HG03342 (cell line): ENCODE data around the gene RBM12.

Source experiments
- ATAC-seq: cut with Tn5 transposase; IDR thresholded peaks from one replicate; pipeline ENCODE4 v1.9.1; 2021; ENCODE audit warnings: mild to moderate bottlenecking, moderate library complexity; ENCODE audit not compliant: unreplicated experiment

Gene RBM12

GRCh38 chr20:35600993-35601973, 63.4 kb downstream of the RBM12 start:
- no peak for ATAC-seq

- ATAC-seq = no peak
Observed at GRCh38 chr20:35600176-35600992, 64.3 kb downstream of the RBM12 start.

- no peak for ATAC-seq
Observed at GRCh38 chr20:35599776-35600120, 65.0 kb downstream of the RBM12 start.
